ENCODE data around the gene HMCN1.

GRCh38 chr1:185727726-185728125 lies 6.5 kb upstream of the HMCN1 start:
- TF ChIP-seq CTCF (IDR thresholded peaks at IDR 0.05) (no peak), POLR2AphosphoS5 (IDR thresholded peaks at IDR 0.05) (no peak)
